HepG2 (cell line): ENCODE data around the gene POLN. TPM values are rescaled to one million over a fixed set of nuclear protein-coding genes. Genes with fewer than 3 reads are reported as not detected.

Experiments used
- DMTF1 ChIP-seq: sonication (generic); formaldehyde crosslinking; IDR thresholded peaks from 2 replicates; pipeline ENCODE4 v1.4.0; 2020; ENCODE audit warnings: mild to moderate bottlenecking, missing genetic modification reagents
- EZH2 ChIP-seq: conservative IDR thresholded peaks from 2 replicates; pipeline ENCODE4 v1.6.1; 2012; ENCODE audit warnings: mild to moderate bottlenecking, low read depth, low read length, moderate library complexity
- HOXA3 ChIP-seq: sonication (generic); formaldehyde crosslinking; IDR thresholded peaks from 2 replicates; pipeline ENCODE4 v1.5.0; 2020; ENCODE audit warnings: missing genetic modification reagents
- MED1 ChIP-seq: sonication (generic); formaldehyde crosslinking; IDR thresholded peaks from 2 replicates; pipeline ENCODE4 v1.4.0; 2020; ENCODE audit warnings: missing genetic modification reagents
- NKX3-1 ChIP-seq: sonication (generic); formaldehyde crosslinking; IDR thresholded peaks from 2 replicates; pipeline ENCODE4 v1.5.0; 2020; ENCODE audit warnings: missing genetic modification reagents
- PHF5A ChIP-seq: IDR thresholded peaks from one replicate; pipeline ENCODE4 v1.6.1; 2018; ENCODE audit warnings: low read depth, missing genetic modification reagents; ENCODE audit not compliant: unreplicated experiment
- PITX1 ChIP-seq: sonication (generic); formaldehyde crosslinking; IDR thresholded peaks from 2 replicates; pipeline ENCODE4 v1.5.1; 2020; ENCODE audit warnings: mild to moderate bottlenecking, missing genetic modification reagents
- TBP ChIP-seq: sonication (generic); formaldehyde crosslinking; IDR thresholded peaks from 2 replicates; pipeline ENCODE4 v1.5.0; 2020; ENCODE audit warnings: missing genetic modification reagents
- TSC22D2 ChIP-seq: sonication (generic); formaldehyde crosslinking; IDR thresholded peaks from 2 replicates; pipeline ENCODE4 v1.5.1; 2020; ENCODE audit warnings: missing genetic modification reagents, mild to moderate bottlenecking, borderline replicate concordance
- YEATS4 ChIP-seq: sonication (generic); formaldehyde crosslinking; IDR thresholded peaks from 2 replicates; pipeline ENCODE4 v1.4.0; 2020; ENCODE audit warnings: missing genetic modification reagents, borderline replicate concordance
- ZBTB10 ChIP-seq: sonication (generic); formaldehyde crosslinking; IDR thresholded peaks from 2 replicates; pipeline ENCODE4 v1.4.0; 2020; ENCODE audit warnings: missing genetic modification reagents, borderline replicate concordance
- ZKSCAN8 ChIP-seq: IDR thresholded peaks from 2 replicates; pipeline ENCODE4 v1.6.1; 2016; ENCODE audit warnings: borderline replicate concordance, missing genetic modification reagents, missing compliant biosample characterization
- ZNF335 ChIP-seq: sonication (generic); formaldehyde crosslinking; IDR thresholded peaks from 2 replicates; pipeline ENCODE4 v1.4.0; 2020; ENCODE audit warnings: missing genetic modification reagents
- ZNF652 ChIP-seq: IDR thresholded peaks from 2 replicates; pipeline ENCODE4 v1.6.1; 2016; ENCODE audit warnings: low read depth, borderline replicate concordance
- ZNF777 ChIP-seq: sonication (generic); formaldehyde crosslinking; IDR thresholded peaks from 2 replicates; pipeline ENCODE4 v1.4.0; 2020; ENCODE audit warnings: missing genetic modification reagents
- ZNF782 ChIP-seq: sonication (generic); formaldehyde crosslinking; IDR thresholded peaks from 2 replicates; pipeline ENCODE4 v1.4.0; 2020; ENCODE audit warnings: missing genetic modification reagents, mild to moderate bottlenecking, borderline replicate concordance
- polyA plus RNA-seq, 8 experiments: library from polyadenylated mRNA; depleted of rRNA in 3 of 8; stranded (reverse) in 7 of 8; unstranded in 1 of 8; fragments of >200 nt; fragmentation: Illumina TruSeq in 4 of 8; extraction: Trizol in 4 of 8; gene quantifications; 2 replicates each; pipeline versions ENCODE4 v1.2.1 to v1.2.3, GENCODE V29; 2011 to 2016; ENCODE audit warnings: low read depth in 4 of 8, missing spikeins in 1 of 8, mixed read lengths in 1 of 8; ENCODE audit not compliant: insufficient read depth in 1 of 8
- total RNA-seq, 5 experiments: library from RNA; depleted of rRNA; stranded (reverse); fragments of >200 nt; fragmentation: Illumina TruSeq; extraction: Trizol; gene quantifications; 2 replicates each; pipeline ENCODE4 v1.2.3, GENCODE V29; 2016; ENCODE audit warnings: low read depth in 1 of 5
- TF ChIP-seq, protein P1 (sequence below): sonication (generic); formaldehyde crosslinking; IDR thresholded peaks from 2 replicates; pipeline ENCODE4 v1.4.0; 2020; ENCODE audit warnings: low read depth, missing genetic modification reagents
- TF ChIP-seq, protein P2 (sequence below): sonication (generic); formaldehyde crosslinking; IDR thresholded peaks from 2 replicates; pipeline ENCODE4 v1.5.0; 2020; ENCODE audit warnings: missing genetic modification reagents
- TF ChIP-seq, protein P3 (sequence below): sonication (generic); formaldehyde crosslinking; IDR thresholded peaks from 2 replicates; pipeline ENCODE4 v1.8.1; 2023; ENCODE audit warnings: missing genetic modification reagents, mild to moderate bottlenecking, borderline replicate concordance

POLN gene
- total and polyA plus RNA-seq, 2 of the 13 experiments (the other 11 are each of a cell fraction or from before 2014, with no cell fraction given): 0.93 to 1.5 TPM

GRCh38 chr4:2061186-2062131, 180.5 kb downstream of the POLN start (continued):
- TF ChIP-seq ZBTB10 (CRISPR knock-in tag) (no peak), ZNF652 (CRISPR knock-in tag) (no peak), HOXA3 (CRISPR knock-in tag) (peak; percentile 18; the same call in 1 of the 2 replicates), NKX3-1 (CRISPR knock-in tag) (no peak), DMTF1 (CRISPR knock-in tag) (no peak), EZH2 (no peak), PHF5A (CRISPR knock-in tag) (no peak), TBP (CRISPR knock-in tag) (no peak), ZKSCAN8 (CRISPR knock-in tag) (no peak), ZNF777 (CRISPR knock-in tag) (peak; percentile 67), PITX1 (CRISPR knock-in tag) (no peak), ZNF335 (no peak), TSC22D2 (CRISPR knock-in tag) (no peak), YEATS4 (CRISPR knock-in tag) (peak; percentile 19; the same call in 1 of the 2 replicates), MED1 (CRISPR knock-in tag) (no peak), ZNF782 (CRISPR knock-in tag) (no peak; the same call in 1 of the 2 replicates)
- TF ChIP-seq, protein P1, sequence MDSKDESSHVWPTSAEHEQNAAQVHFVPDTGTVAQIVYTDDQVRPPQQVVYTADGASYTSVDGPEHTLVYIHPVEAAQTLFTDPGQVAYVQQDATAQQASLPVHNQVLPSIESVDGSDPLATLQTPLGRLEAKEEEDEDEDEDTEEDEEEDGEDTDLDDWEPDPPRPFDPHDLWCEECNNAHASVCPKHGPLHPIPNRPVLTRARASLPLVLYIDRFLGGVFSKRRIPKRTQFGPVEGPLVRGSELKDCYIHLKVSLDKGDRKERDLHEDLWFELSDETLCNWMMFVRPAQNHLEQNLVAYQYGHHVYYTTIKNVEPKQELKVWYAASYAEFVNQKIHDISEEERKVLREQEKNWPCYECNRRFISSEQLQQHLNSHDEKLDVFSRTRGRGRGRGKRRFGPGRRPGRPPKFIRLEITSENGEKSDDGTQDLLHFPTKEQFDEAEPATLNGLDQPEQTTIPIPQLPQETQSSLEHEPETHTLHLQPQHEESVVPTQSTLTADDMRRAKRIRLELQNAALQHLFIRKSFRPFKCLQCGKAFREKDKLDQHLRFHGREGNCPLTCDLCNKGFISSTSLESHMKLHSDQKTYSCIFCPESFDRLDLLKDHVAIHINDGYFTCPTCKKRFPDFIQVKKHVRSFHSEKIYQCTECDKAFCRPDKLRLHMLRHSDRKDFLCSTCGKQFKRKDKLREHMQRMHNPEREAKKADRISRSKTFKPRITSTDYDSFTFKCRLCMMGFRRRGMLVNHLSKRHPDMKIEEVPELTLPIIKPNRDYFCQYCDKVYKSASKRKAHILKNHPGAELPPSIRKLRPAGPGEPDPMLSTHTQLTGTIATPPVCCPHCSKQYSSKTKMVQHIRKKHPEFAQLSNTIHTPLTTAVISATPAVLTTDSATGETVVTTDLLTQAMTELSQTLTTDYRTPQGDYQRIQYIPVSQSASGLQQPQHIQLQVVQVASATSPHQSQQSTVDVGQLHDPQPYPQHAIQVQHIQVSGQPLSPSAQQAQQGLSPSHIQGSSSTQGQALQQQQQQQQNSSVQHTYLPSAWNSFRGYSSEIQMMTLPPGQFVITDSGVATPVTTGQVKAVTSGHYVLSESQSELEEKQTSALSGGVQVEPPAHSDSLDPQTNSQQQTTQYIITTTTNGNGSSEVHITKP (CRISPR knock-in tag): no peak
- TF ChIP-seq, protein P2, sequence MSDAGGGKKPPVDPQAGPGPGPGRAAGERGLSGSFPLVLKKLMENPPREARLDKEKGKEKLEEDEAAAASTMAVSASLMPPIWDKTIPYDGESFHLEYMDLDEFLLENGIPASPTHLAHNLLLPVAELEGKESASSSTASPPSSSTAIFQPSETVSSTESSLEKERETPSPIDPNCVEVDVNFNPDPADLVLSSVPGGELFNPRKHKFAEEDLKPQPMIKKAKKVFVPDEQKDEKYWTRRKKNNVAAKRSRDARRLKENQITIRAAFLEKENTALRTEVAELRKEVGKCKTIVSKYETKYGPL (CRISPR knock-in tag): no peak
- TF ChIP-seq, protein P3, sequence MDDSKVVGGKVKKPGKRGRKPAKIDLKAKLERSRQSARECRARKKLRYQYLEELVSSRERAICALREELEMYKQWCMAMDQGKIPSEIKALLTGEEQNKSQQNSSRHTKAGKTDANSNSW (CRISPR knock-in tag): no peak
